Caco-2 (cell line): ENCODE data around the gene GPR183. TPM values are rescaled to one million over a fixed set of nuclear protein-coding genes. Genes with fewer than 3 reads are reported as not detected.

Source experiments
- BruUV-seq: library from RNA; stranded (reverse); fragments of 400-500 nt; replicated peaks from 2 replicates; lab custom pipeline; 2021; lab: Mats Ljungman, UMichigan
- CTCF ChIA-PET: fragments of 300-600 bp; sonication (Branson Sonifier 250); formaldehyde crosslinking; loops from one replicate; lab custom pipeline; 2022; ENCODE audit warnings: antibody characterized with exemption; lab: Charles Lee
- POLR2A ChIA-PET: fragments of 300-600 bp; sonication (Branson Sonifier 250); formaldehyde crosslinking; loops from one replicate; lab custom pipeline; 2022; ENCODE audit warnings: antibody characterized with exemption; lab: Charles Lee
- DNase-seq, 2 experiments: peaks; one replicate each; pipeline versions ENCODE4 v3.0.0 to v3.0.0-alpha.2; 2020 to 2022
- H3K27me3 ChIP-seq: replicated peaks from 2 replicates; pipeline ENCODE4 v1.6.0; 2011; ENCODE audit warnings: low read length; ENCODE audit not compliant: control insufficient read depth, insufficient read depth
- H3K36me3 ChIP-seq: 2 replicates; pipeline ENCODE4 v1.5.1; 2011; ENCODE audit warnings: low read length; ENCODE audit not compliant: control insufficient read depth, insufficient read depth
- H3K4me1 ChIP-seq: fragments of 250-450 bp; sonication (Bioruptor Pico); 2 replicates; pipeline ENCODE4 v1.5.1; 2020; ENCODE audit warnings: mild to moderate bottlenecking
- H3K4me3 ChIP-seq: 2 replicates; pipeline ENCODE4 v1.5.1; 2011; ENCODE audit warnings: low read depth, mild to moderate bottlenecking, control low read depth, low read length
- H3K9me3 ChIP-seq: fragments of 250-450 bp; sonication (Bioruptor Pico); 2 replicates; pipeline ENCODE4 v1.5.1; 2020; ENCODE audit warnings: mild to moderate bottlenecking, moderate library complexity
- H3K27ac Mint-ChIP-seq: one replicate; pipeline ENCODE4 v1.8.0; 2022; ENCODE audit warnings: mixed read lengths; ENCODE audit not compliant: unreplicated experiment
- H3K27me3 Mint-ChIP-seq: one replicate; pipeline ENCODE4 v1.8.0; 2022; ENCODE audit warnings: mixed read lengths; ENCODE audit not compliant: insufficient read depth, unreplicated experiment
- H3K36me3 Mint-ChIP-seq: one replicate; pipeline ENCODE4 v1.8.0; 2022; ENCODE audit warnings: mild to moderate bottlenecking, mixed read lengths; ENCODE audit not compliant: insufficient read depth, unreplicated experiment
- H3K4me1 Mint-ChIP-seq: one replicate; pipeline ENCODE4 v1.8.0; 2022; ENCODE audit warnings: low read depth, mixed read lengths; ENCODE audit not compliant: unreplicated experiment
- H3K4me3 Mint-ChIP-seq: one replicate; pipeline ENCODE4 v1.8.0; 2022; ENCODE audit warnings: mild to moderate bottlenecking, moderate library complexity, mixed read lengths; ENCODE audit not compliant: unreplicated experiment
- H3K9me3 Mint-ChIP-seq: one replicate; pipeline ENCODE4 v1.8.0; 2022; ENCODE audit warnings: mixed read lengths; ENCODE audit not compliant: unreplicated experiment
- CTCF ChIP-seq, 2 experiments: fragments of 200-600 bp in 1 of 2; IDR thresholded peaks; 1 replicate in 1 of 2; 2 replicates in 1 of 2; pipeline versions ENCODE4 v1.5.1 to v1.8.0; 2011 to 2022; ENCODE audit warnings: antibody characterized with exemption in 1 of 2, control low read depth in 1 of 2, inconsistent platforms in 1 of 2, low read depth in 1 of 2, low read length in 1 of 2, mild to moderate bottlenecking in 1 of 2, moderate library complexity in 1 of 2; ENCODE audit not compliant: insufficient read depth in 1 of 2, severe bottlenecking in 1 of 2, unreplicated experiment in 1 of 2
- intact Hi-C: fragments of 100-400 bp; cut with micrococcal nuclease; formaldehyde crosslinking; loops from one replicate; pipeline ENCODE4 v1.10.0; 2022; ENCODE audit not compliant: unreplicated experiment
- total RNA-seq: library from RNA; stranded (reverse); gene quantifications from 2 replicates; pipeline ENCODE4 v1.2.3, GENCODE V29; 2022

GPR183 gene
- total RNA-seq, 1 experiment from 2014 or later = not detected

GRCh38 chr13:99342723-99343315 is 35.6 kb upstream of the GPR183 start:
- TF ChIP-seq CTCF (IDR thresholded peaks at IDR 0.05; ENCODE audit: insufficient read depth in 1 of 2, low read depth in 1 of 2, low read length in 1 of 2, severe bottlenecking in 1 of 2, unreplicated experiment in 1 of 2) = no peak
- no peak overlapping the region for H3K4me3 Mint-ChIP-seq
- no peaks in the 10 kb centered on the region for H3K27me3 ChIP-seq
- no peak overlapping the region for H3K4me3 ChIP-seq
- ChIA-PET CTCF (no interaction called here), POLR2A (no interaction called here)
- H3K4me1 Mint-ChIP-seq = no peaks in the 10 kb centered on the region
- no peaks in the 10 kb centered on the region for H3K9me3 ChIP-seq
- no peak for DNase-seq
- H3K9me3 Mint-ChIP-seq = no peaks in the 10 kb centered on the region
- peaks cover 42% of the 10 kb centered on the region for H3K36me3 Mint-ChIP-seq
- no peaks in the 10 kb centered on the region for H3K27me3 Mint-ChIP-seq
- intact Hi-C loops = no loop called here
- H3K36me3 ChIP-seq = no peaks in the 10 kb centered on the region; the same call in 1 of the 2 replicates
- no TSS peak for BruUV-seq
- H3K27ac Mint-ChIP-seq = no peak overlapping the region
- no peaks in the 10 kb centered on the region for H3K4me1 ChIP-seq

GRCh38 chr13:99341969-99342722 is 34.9 kb upstream of the GPR183 start:
- intact Hi-C loops = no loop called here
- Mint-ChIP-seq H3K27ac (no peak overlapping the region), H3K4me3 (no peak overlapping the region), H3K36me3 (peaks cover 45% of the 10 kb centered on the region), H3K27me3 (no peaks in the 10 kb centered on the region), H3K4me1 (no peaks in the 10 kb centered on the region), H3K9me3 (no peaks in the 10 kb centered on the region)
- Histone ChIP-seq H3K36me3 (no peaks in the 10 kb centered on the region; the same call in 1 of the 2 replicates), H3K9me3 (no peaks in the 10 kb centered on the region), H3K27me3 (no peaks in the 10 kb centered on the region), H3K4me1 (no peaks in the 10 kb centered on the region), H3K4me3 (no peak overlapping the region)
- TF ChIP-seq CTCF (IDR thresholded peaks at IDR 0.05; ENCODE audit: insufficient read depth in 1 of 2, low read depth in 1 of 2, low read length in 1 of 2, severe bottlenecking in 1 of 2, unreplicated experiment in 1 of 2) = no peak
- CTCF ChIA-PET = no interaction called here
- no TSS peak for BruUV-seq
- DNase-seq = no peak
- POLR2A ChIA-PET = no interaction called here

- no peaks in the 10 kb centered on the region for H3K4me1 Mint-ChIP-seq
- no peak overlapping the region for H3K4me3 Mint-ChIP-seq
- peaks cover 39% of the 10 kb centered on the region for H3K36me3 Mint-ChIP-seq
- Histone ChIP-seq H3K4me3 (no peak overlapping the region), H3K27me3 (no peaks in the 10 kb centered on the region), H3K36me3 (no peaks in the 10 kb centered on the region; the same call in 1 of the 2 replicates), H3K9me3 (no peaks in the 10 kb centered on the region), H3K4me1 (no peaks in the 10 kb centered on the region)
- no TSS peak for BruUV-seq
- ChIA-PET CTCF (no interaction called here), POLR2A (no interaction called here)
- H3K27ac Mint-ChIP-seq = no peak overlapping the region
- no peaks in the 10 kb centered on the region for H3K27me3 Mint-ChIP-seq
- no peaks in the 10 kb centered on the region for H3K9me3 Mint-ChIP-seq
- intact Hi-C loops = no loop called here
- no peak for TF ChIP-seq CTCF (IDR thresholded peaks at IDR 0.05; ENCODE audit: insufficient read depth in 1 of 2, low read depth in 1 of 2, low read length in 1 of 2, severe bottlenecking in 1 of 2, unreplicated experiment in 1 of 2)
- DNase-seq = no peak
Observed at GRCh38 chr13:99340638-99341037, 33.4 kb upstream of the GPR183 start.
